DND-41 (cell line): ENCODE results near the gene KDM6A.

Experiments
- CTCF ChIP-seq: IDR thresholded peaks from 2 replicates; pipeline ENCODE4 v1.5.1; 2012; ENCODE audit warnings: borderline replicate concordance, low read length, moderate library complexity, mild to moderate bottlenecking; ENCODE audit not compliant: poor library complexity, severe bottlenecking; ENCODE audit errors: extremely low read depth
- EZH2 ChIP-seq: IDR thresholded peaks from 3 replicates; pipeline ENCODE4 v1.6.1; 2012; ENCODE audit warnings: borderline replicate concordance, low read depth, mild to moderate bottlenecking, moderate library complexity, low read length, inconsistent platforms; ENCODE audit not compliant: severe bottlenecking

- TF ChIP-seq CTCF = no peak
- no peak for TF ChIP-seq EZH2
Observed at GRCh38 chrX:45134775-45135174, 261.8 kb downstream of the KDM6A start.
